H1 (cell line): ENCODE results near the gene SMC6. TPM values are rescaled to one million over a fixed set of nuclear protein-coding genes. Genes with fewer than 3 reads are reported as not detected.

ENCODE experiments used
- CTCF ChIA-PET: fragments of 300-600 bp; sonication (Branson Sonifier 250); formaldehyde crosslinking; loops from one replicate; lab custom pipeline; 2021; ENCODE audit not compliant: partially characterized antibody; lab: Charles Lee
- POLR2A ChIA-PET: fragments of 300-600 bp; sonication (Branson Sonifier 250); formaldehyde crosslinking; loops from one replicate; lab custom pipeline; 2021; ENCODE audit warnings: inconsistent platforms; ENCODE audit not compliant: partially characterized antibody; lab: Charles Lee
- DNase-seq, 2 experiments: peaks; one replicate each; pipeline versions ENCODE4 v3.0.0 to v3.0.0-alpha.2; 2010 to 2022; ENCODE audit warnings: low spot score in 2 of 2, low read depth in 1 of 2, mixed read lengths in 1 of 2
- FAIRE-seq: peaks from 2 replicates; lab custom pipeline; 2011; peaks lifted over from hg19 to GRCh38; lab: Jason Lieb, UNC
- H2AFZ ChIP-seq: 2 replicates; pipeline ENCODE4 v1.8.1; 2012; ENCODE audit warnings: low read length, inconsistent platforms
- H2AK5ac ChIP-seq: 2 replicates; pipeline ENCODE4 v1.6.1; 2013; ENCODE audit warnings: low read depth, low read length
- H2BK120ac ChIP-seq: replicated peaks from 2 replicates; pipeline ENCODE3; 2013; ENCODE audit warnings: low read depth, low read length, inconsistent platforms
- H2BK12ac ChIP-seq: 2 replicates; pipeline ENCODE4 v1.6.1; 2013; ENCODE audit warnings: low read depth, low read length
- H2BK15ac ChIP-seq: 2 replicates; pipeline ENCODE4 v1.6.1; 2013; ENCODE audit warnings: low read length
- H2BK20ac ChIP-seq: 2 replicates; pipeline ENCODE4 v1.6.1; 2013; ENCODE audit warnings: low read length
- H2BK5ac ChIP-seq: 2 replicates; pipeline ENCODE4 v1.6.1; 2013; ENCODE audit warnings: low read depth, low read length
- H3K14ac ChIP-seq: 2 replicates; pipeline ENCODE4 v1.6.1; 2013; ENCODE audit warnings: inconsistent platforms; ENCODE audit not compliant: insufficient read length
- H3K18ac ChIP-seq: 2 replicates; pipeline ENCODE4 v1.6.1; 2013; ENCODE audit warnings: low read length; ENCODE audit errors: extremely low read depth
- H3K23ac ChIP-seq: 2 replicates; pipeline ENCODE4 v1.6.1; 2013; ENCODE audit warnings: inconsistent platforms; ENCODE audit not compliant: insufficient read length
- H3K23me2 ChIP-seq: 2 replicates; pipeline ENCODE4 v1.6.1; 2013; ENCODE audit warnings: low read depth, low read length
- H3K27ac ChIP-seq: 2 replicates; pipeline ENCODE4 v1.6.1; 2011; ENCODE audit warnings: low read depth, low read length, inconsistent platforms
- H3K27me3 ChIP-seq, 4 experiments: replicated peaks in 1 of 4; 1 replicate in 1 of 4; 2 replicates in 3 of 4; pipeline versions ENCODE4 v1.6.1 to v1.8.1; 2011 to 2013; ENCODE audit warnings: low read length in 3 of 4, mild to moderate bottlenecking in 3 of 4, inconsistent platforms in 2 of 4, mixed read lengths in 2 of 4, moderate library complexity in 1 of 4; ENCODE audit not compliant: control insufficient read depth in 3 of 4, insufficient read depth in 3 of 4; ENCODE audit errors: extremely low read depth in 1 of 4
- H3K36me3 ChIP-seq, 4 experiments: 2 replicates each; pipeline versions ENCODE4 v1.6.1 to v1.8.1; 2011 to 2013; ENCODE audit warnings: mild to moderate bottlenecking in 4 of 4, low read length in 3 of 4, moderate library complexity in 2 of 4, control low read depth in 1 of 4, inconsistent platforms in 1 of 4; ENCODE audit not compliant: insufficient read depth in 4 of 4, control insufficient read depth in 2 of 4
- H3K4ac ChIP-seq: replicated peaks from 2 replicates; pipeline ENCODE3; 2013; ENCODE audit warnings: low read length, low read depth, mixed read lengths, inconsistent platforms; ENCODE audit not compliant: insufficient read length
- H3K4me1 ChIP-seq, 4 experiments: replicated peaks in 1 of 4; 1 replicate in 1 of 4; 2 replicates in 3 of 4; pipeline versions ENCODE4 v1.6.1 to v1.8.1; 2011 to 2013; ENCODE audit warnings: low read length in 3 of 4, inconsistent platforms in 2 of 4, mixed read lengths in 1 of 4; ENCODE audit not compliant: insufficient read depth in 4 of 4, control insufficient read depth in 3 of 4
- H3K4me2 ChIP-seq, 2 experiments: 2 replicates each; pipeline versions ENCODE4 v1.6.1 to v1.8.1; 2011 to 2013; ENCODE audit warnings: low read depth in 2 of 2, low read length in 2 of 2, control low read depth in 1 of 2, inconsistent platforms in 1 of 2, mild to moderate bottlenecking in 1 of 2; ENCODE audit not compliant: insufficient read depth in 1 of 2
- H3K4me3 ChIP-seq, 4 experiments: fragments of 200-600, 300-600 bp in 1 of 4; sonication (generic), shearing (Covaris generic), sonication (Bioruptor Twin) in 1 of 4; 2 replicates each; pipeline versions ENCODE4 v1.5.1 to v1.8.1; 2011 to 2016; ENCODE audit warnings: low read length in 4 of 4, low read depth in 3 of 4, control low read depth in 2 of 4, inconsistent platforms in 2 of 4, mild to moderate bottlenecking in 2 of 4, mixed read lengths in 1 of 4, moderate library complexity in 1 of 4; ENCODE audit not compliant: insufficient read depth in 2 of 4; ENCODE audit errors: extremely low read depth in 1 of 4
- H3K56ac ChIP-seq: replicated peaks from 2 replicates; pipeline ENCODE3; 2013; ENCODE audit warnings: low read depth, mild to moderate bottlenecking, mixed read lengths, low read length, inconsistent platforms; ENCODE audit not compliant: insufficient read length
- H3K79me1 ChIP-seq: 2 replicates; pipeline ENCODE4 v1.6.1; 2013; ENCODE audit warnings: low read depth, low read length, control low read depth
- H3K79me2 ChIP-seq, 2 experiments: 2 replicates each; pipeline versions ENCODE4 v1.6.1 to v1.8.1; 2012 to 2013; ENCODE audit warnings: low read length in 2 of 2, mild to moderate bottlenecking in 2 of 2, inconsistent platforms in 1 of 2; ENCODE audit not compliant: insufficient read depth in 2 of 2, control insufficient read depth in 1 of 2
- H3K9ac ChIP-seq, 4 experiments: replicated peaks in 1 of 4; 1 replicate in 1 of 4; 2 replicates in 3 of 4; pipeline versions ENCODE4 v1.6.1 to v1.8.1; 2011 to 2013; ENCODE audit warnings: low read depth in 3 of 4, low read length in 3 of 4, control low read depth in 2 of 4, mild to moderate bottlenecking in 2 of 4, moderate library complexity in 2 of 4, inconsistent platforms in 1 of 4; ENCODE audit errors: extremely low read depth in 1 of 4
- H3K9me3 ChIP-seq, 2 experiments: 2 replicates each; pipeline versions ENCODE4 v1.6.1 to v1.8.1; 2012 to 2013; ENCODE audit warnings: mild to moderate bottlenecking in 2 of 2, moderate library complexity in 2 of 2, control low read depth in 1 of 2, inconsistent platforms in 1 of 2, low read depth in 1 of 2, low read length in 1 of 2, mixed read lengths in 1 of 2; ENCODE audit not compliant: insufficient read depth in 2 of 2
- H4K20me1 ChIP-seq, 2 experiments: replicated peaks in 1 of 2; 2 replicates each; pipeline versions ENCODE3 to v1.8.1; 2011 to 2013; ENCODE audit warnings: inconsistent platforms in 2 of 2, low read length in 2 of 2, mild to moderate bottlenecking in 1 of 2; ENCODE audit not compliant: insufficient read depth in 2 of 2, control insufficient read depth in 1 of 2
- H4K5ac ChIP-seq: 2 replicates; pipeline ENCODE4 v1.6.1; 2013; ENCODE audit warnings: low read length, low read depth, mixed read lengths, inconsistent platforms; ENCODE audit not compliant: insufficient read length
- H4K8ac ChIP-seq: 2 replicates; pipeline ENCODE4 v1.8.0; 2013; ENCODE audit warnings: mild to moderate bottlenecking, moderate library complexity, low read length, inconsistent platforms; ENCODE audit not compliant: insufficient read depth; ENCODE audit errors: extremely low read depth
- H4K91ac ChIP-seq: replicated peaks from 2 replicates; pipeline ENCODE3; 2013; ENCODE audit warnings: low read length, mixed read lengths, inconsistent platforms; ENCODE audit not compliant: insufficient read length
- ATF3 ChIP-seq: IDR thresholded peaks from 2 replicates; pipeline ENCODE4 v1.6.1; 2011; ENCODE audit warnings: low read depth, mild to moderate bottlenecking, low read length; ENCODE audit not compliant: insufficient read depth
- EZH2 ChIP-seq: fragments of 200-600 bp; sonication (generic); IDR thresholded peaks from 2 replicates; pipeline ENCODE4 v1.7.1; 2012; ENCODE audit warnings: low read depth, mild to moderate bottlenecking, moderate library complexity, low read length, inconsistent platforms; ENCODE audit not compliant: severe bottlenecking
- SP1 ChIP-seq: IDR thresholded peaks from 2 replicates; pipeline ENCODE4 v1.6.1; 2011; ENCODE audit warnings: low read depth, low read length
- WGBS, 2 experiments: shearing (Covaris generic) in 1 of 2; methylation state at CpG; one replicate each; pipeline versions ENCODE4 v1.1.6 to v1.1.7; 2013 to 2015; ENCODE audit warnings: low lambda C conversion rate in 2 of 2, mixed read lengths in 2 of 2, inconsistent platforms in 1 of 2, low coverage in 1 of 2, missing lambda C conversion rate in 1 of 2; ENCODE audit not compliant: insufficient replicate concordance in 2 of 2, insufficient coverage in 1 of 2, insufficient read length in 1 of 2; ENCODE audit errors: extremely low coverage in 1 of 2, missing lambda C conversion rate in 1 of 2; 5-methylcytosine and 5-hydroxymethylcytosine counted together
- polyA plus RNA-seq, 7 experiments: library from polyadenylated mRNA; depleted of rRNA in 3 of 7; stranded (reverse) in 5 of 7; unstranded in 2 of 7; fragments of >200 nt in 5 of 7; fragments of 200-250 nt in 2 of 7; gene quantifications; 1 replicate in 5 of 7; 2 replicates in 1 of 7; 4 replicates in 1 of 7; pipeline versions ENCODE4 v1.2.1 to v1.2.3, GENCODE V29; 2011 to 2013; ENCODE audit warnings: missing spikeins in 2 of 7, mixed read lengths in 2 of 7
- total RNA-seq: library from RNA; stranded (reverse); fragmentation: NEBNext Ultra II Directional; extraction: Animal tissue kit (Norgen Biotek cat#: 25700); gene quantifications from 2 replicates; pipeline ENCODE4 v1.2.1, GENCODE V29; 2021

Gene SMC6
- total and polyA plus RNA-seq, 2 of the 8 experiments (the other 6 are each of a cell fraction or from before 2014, with no cell fraction given): 9.7 to 49.5 TPM

GRCh38 chr2:17772532-17772931, 18.9 kb upstream of the SMC6 start:
- H3K9me3 ChIP-seq: no peaks in the 10 kb centered on the region
- H4K20me1 ChIP-seq: no peaks in the 10 kb centered on the region
- H2BK5ac ChIP-seq: no peak overlapping the region
- no peak overlapping the region for H2BK20ac ChIP-seq
- no peak overlapping the region for H2BK15ac ChIP-seq
- no peak overlapping the region for H2AFZ ChIP-seq
- no peak overlapping the region for H2AK5ac ChIP-seq
- no peak overlapping the region for H2BK120ac ChIP-seq
- WGBS, 2 experiments: 94% methylated on average over 2 of the region's 2 CpGs; no CpG with 5 or more reads in 1 of the 2 experiments
- ChIA-PET CTCF (interaction anchor here (1.0 to 1.6 kb wide), 2 partner anchors 53 to 59 kb away, joined by 3 to 4 read pairs; no protein-coding TSS in a partner anchor), POLR2A (no interaction called here)
- TF ChIP-seq EZH2: no peak
- no peak for TF ChIP-seq ATF3
- TF ChIP-seq SP1: no peak
- H3K4me3 ChIP-seq: no peak overlapping the region
- no peak overlapping the region for H3K56ac ChIP-seq
- no peak overlapping the region for H3K18ac ChIP-seq
- no peaks in the 10 kb centered on the region for H3K23me2 ChIP-seq
- H3K14ac ChIP-seq: no peak overlapping the region
- FAIRE-seq (no peak), DNase-seq (no peak)
- no peak overlapping the region for H3K4ac ChIP-seq
- H4K5ac ChIP-seq: no peak overlapping the region
- no peak overlapping the region for H4K8ac ChIP-seq
- H3K23ac ChIP-seq: no peak overlapping the region
- H2BK12ac ChIP-seq: no peak overlapping the region
- H3K27me3 ChIP-seq: no peaks in the 10 kb centered on the region
- no peak overlapping the region for H4K91ac ChIP-seq
- H3K4me1 ChIP-seq: no peaks in the 10 kb centered on the region
- peaks cover 5 to 54% (median 16%) of the 10 kb centered on the region in 4 experiments; a peak in 4 of 8 replicates for H3K36me3 ChIP-seq
- no peaks in the 10 kb centered on the region for H3K79me2 ChIP-seq
- no peak overlapping the region for H3K4me2 ChIP-seq
- H3K9ac ChIP-seq: no peak overlapping the region
- H3K79me1 ChIP-seq: no peaks in the 10 kb centered on the region
- no peak overlapping the region for H3K27ac ChIP-seq
